ENCODE data around the gene FAM9B.
"Not testable (repeated sequence)": the region's sequence is repeated elsewhere in the genome, so short reads cannot be mapped to it uniquely, and the experiment has no call there.

Gene FAM9B

GRCh38 chrX:9033989-9034388 is at the start of gene FAM9B:
FAM9B (minus strand) TSS chrX:9034127; CDS start chrX:9032986, 1,141 bp downstream.
- DNase-seq: no peak

DNA sequence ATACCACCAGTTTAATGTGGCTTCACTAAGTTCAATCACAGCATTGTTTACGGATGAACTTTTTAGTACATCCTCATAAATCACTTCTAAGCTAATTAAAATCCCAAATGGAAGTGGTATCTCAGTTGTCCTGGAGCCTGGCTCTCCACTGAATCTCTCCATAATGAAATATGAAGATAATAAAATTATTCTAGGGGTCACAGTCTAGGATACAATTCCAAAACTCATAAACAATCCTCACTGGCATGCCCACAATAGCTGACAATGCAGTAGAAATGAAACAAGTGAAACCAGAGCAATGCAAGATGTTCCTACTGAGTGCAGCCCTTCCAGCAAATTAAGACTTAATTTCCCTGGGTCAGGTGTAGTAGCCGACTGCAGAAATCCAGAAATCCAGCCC is 47.3 kb upstream of the FAM9B start:
- no peak for DNase-seq

GRCh38 chrX:9074326-9074725 is 40.4 kb upstream of the FAM9B start:
- no peak for DNase-seq

DNA sequence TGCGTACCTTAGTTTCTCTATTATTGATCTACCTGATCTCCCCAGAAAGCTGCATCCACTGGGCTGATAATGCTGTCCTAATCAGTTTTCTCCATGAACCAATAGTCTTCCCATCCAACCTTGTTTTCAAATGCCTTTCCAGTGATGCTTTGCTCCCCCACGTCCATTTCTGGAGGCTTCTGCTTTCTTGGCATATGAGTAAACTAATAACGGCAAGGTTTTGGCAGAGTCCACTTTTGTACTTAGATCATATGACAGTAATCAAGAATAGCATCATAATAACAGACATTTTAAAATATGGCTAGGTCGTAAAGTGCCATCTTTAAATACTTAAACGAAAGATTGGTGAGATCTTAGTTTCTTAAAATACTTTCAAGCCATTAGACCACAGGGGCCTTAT is 38.4 kb upstream of the FAM9B start:
- no peak for DNase-seq

GRCh38 chrX:9071031-9071650 is 37.2 kb upstream of the FAM9B start:
- DNase-seq: no peak

- DNase-seq: no peak
Observed at GRCh38 chrX:9069573-9069972, 35.6 kb upstream of the FAM9B start.

- no peak for DNase-seq
Observed at GRCh38 chrX:9064694-9065093, 30.8 kb upstream of the FAM9B start.

DNA sequence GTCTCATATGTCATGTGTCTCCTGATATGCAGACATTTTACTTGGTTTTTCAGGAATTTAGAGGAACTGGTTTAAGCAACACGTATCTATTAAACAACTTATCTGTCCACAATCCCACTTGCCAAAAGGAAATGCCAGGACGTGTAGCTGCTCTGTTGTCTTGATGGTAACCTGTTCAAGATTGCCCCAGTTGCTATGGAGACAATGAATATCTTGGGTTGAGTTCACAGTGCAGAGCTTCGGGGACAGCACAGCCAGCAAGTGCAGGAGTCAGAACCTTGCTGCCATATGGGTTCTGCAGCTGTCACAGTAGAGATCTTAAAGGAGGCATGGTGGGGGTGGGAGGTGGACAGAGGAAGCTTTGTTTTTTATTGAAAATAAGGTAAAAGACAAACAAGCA is 28.7 kb upstream of the FAM9B start:
- DNase-seq: no peak

GRCh38 chrX:9055354-9055753 is 21.4 kb upstream of the FAM9B start:
- DNase-seq: no peak

- no peak for DNase-seq
Observed at GRCh38 chrX:9052081-9052480, 18.2 kb upstream of the FAM9B start.

DNA sequence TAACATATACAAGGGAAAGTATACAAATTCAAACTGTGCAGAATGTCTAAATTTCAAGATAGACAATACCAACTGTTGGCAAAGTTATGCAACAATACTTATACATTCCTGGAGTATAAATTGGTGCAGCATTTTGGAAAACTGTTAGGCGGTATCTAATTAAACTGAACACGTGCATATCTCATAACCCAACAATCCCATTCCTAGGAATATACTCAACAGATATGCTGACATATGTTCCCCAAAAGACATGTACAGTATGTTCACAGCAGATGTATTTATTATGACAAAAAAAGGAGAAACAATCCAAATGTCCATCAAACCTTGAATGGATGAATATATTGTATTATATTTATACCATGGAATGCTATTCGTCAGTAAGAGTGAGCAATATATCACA is 16.4 kb upstream of the FAM9B start:
- no peak for DNase-seq

- DNase-seq: no peak
Observed at GRCh38 chrX:9048801-9049200, 14.9 kb upstream of the FAM9B start.

- DNase-seq: no peak
Observed at GRCh38 chrX:9038244-9038643, 4.3 kb upstream of the FAM9B start.

GRCh38 chrX:9037296-9037695 is 3.4 kb upstream of the FAM9B start:
- DNase-seq: no peak

DNA sequence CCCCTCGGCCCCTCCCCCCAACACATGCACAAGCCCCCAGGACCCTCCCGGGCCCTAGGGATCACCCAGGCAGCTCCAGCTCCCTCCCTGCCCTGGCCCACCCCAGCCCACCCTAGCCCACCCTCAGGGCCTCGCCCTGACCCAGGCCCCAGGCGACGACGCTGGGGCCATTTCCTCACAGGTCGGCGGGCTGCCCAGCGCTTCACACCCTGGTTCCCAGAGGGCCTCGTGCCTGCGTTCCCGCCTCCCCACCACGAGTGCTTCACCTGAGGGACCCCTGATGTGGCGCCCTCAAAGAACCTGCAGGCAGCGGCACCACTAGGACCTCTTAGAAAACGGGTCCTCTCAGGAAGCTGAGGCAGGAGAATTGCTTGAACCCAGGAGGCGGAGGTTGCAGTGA is 341 bp downstream of the FAM9B start:
- no peak for DNase-seq

DNA sequence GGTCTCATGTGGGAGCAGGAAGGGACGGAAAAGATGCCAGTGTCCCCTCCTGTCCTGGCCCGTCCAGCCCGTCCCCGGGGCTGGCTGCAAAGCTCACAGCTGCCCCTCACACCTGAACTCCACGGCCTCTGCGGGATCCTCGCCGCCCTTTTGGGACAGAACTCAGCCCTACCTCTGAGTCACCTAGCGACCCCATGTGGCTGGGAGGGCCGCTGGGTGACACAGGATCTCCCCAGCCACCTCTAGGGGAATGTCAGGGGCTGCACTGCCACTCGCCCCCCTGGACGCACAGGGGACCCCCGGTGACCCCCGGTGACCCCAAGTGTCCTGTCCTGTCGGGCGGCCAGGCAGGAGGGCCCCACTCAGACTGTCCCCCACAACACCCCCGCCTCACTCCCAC is 748 bp downstream of the FAM9B start:
- DNase-seq: no peak

DNA sequence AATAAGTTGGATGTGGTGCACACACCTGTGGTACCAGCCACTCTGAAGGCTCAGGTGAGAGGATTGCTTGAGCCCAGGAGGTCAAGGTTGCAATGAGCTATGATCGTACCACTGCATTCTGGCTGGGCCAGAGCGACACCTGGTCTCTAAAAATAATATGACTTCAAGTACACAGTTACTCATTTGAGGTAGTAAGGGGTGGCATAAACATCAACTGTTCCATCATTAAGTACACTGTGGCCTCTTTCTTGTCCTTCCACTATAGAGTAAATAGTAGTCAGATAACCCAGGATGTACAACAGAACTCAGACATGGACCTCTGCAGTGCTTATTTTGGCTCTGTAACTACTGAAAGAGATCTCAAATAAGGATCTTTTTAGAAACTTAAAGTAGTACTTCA is 10.6 kb downstream of the FAM9B start:
- no peak for DNase-seq

DNA sequence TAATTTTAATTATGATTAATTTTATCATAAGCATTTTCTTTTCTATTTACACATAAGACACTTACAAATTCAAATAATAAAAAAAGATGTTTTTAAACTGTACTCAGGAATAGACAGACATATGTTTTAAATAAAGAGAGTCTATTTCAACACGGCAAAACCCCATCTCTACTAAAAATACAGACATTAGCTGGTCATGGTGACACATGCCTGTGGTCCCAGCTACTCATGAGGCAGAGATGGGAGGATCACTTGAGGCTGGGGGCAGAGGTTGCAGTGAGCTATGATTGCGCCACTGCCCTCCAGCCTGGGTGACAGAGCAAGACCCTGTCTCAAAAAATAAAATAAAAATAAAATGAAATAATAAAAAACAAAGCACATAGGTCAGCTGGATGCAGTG is 14.8 kb downstream of the FAM9B start:
- no peak for DNase-seq

DNA sequence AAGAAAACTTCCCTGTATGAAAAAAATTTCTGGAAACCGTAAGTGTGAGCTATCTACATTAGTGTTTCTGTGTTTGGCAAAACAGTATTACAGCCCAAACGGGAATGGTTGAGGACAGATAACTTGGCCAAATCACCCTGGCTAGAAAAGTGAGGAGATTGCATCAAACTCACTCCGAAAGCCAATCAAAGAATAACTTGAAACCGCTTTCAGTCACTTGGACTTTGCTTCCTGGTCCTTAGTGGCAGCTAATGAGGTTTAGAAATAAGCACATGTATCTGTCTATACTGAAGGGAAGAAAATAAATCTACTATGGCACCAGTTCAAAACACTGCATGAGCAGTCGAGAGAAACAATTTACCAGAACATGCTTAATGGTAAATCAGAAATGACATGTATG is 15.6 kb downstream of the FAM9B start:
- DNase-seq: not testable (repeated sequence)

DNA sequence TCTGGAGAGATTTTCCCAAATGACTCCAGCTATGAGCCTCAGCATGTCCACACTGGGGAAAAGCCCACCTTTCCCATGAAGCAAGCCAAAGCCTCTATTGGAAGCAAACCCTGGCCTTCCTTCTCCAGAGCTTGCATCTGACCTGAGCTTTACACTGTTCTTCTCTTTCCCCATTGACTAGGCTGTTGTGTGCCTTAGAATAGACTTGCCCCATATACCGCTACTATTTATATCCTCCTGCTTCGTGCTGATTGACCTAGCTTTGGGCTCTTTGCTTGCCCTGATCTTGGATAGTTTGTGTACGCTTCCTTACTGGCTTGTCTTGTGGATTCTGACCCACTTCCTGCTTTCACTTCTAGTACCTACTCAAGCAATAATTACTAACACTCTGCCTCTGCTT is 30.9 kb downstream of the FAM9B start:
- no peak for DNase-seq

GRCh38 chrX:8988446-8988845 is 45.5 kb downstream of the FAM9B start:
- DNase-seq: no peak

DNA sequence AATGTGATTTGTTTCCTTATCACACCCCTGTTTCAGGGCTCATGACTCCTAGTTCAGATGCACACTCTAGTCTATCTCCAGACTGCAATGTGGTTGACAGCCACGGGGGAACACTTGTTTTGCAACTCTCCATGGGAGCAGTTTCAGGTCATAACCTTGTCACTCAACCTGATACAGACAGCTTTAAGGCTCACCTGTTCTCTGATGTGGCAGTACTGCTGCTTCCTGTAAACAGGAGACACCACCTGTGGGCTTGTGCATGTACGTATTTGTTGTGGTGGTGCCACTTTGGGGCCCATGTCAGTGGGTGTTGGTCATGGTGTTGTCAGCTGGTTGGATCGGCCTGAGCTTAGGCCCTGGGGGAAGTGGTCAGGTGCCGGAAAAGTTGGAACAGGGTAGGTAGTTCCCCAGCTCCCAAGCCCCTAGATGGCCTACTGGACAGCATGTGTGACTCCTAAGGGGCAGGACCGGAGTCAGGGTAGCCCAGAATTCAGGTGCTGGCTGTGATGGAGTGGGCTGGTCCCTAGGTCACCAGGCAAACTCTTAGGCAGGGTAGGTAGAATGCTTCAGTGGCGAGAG is 46.2 kb downstream of the FAM9B start:
- peak; percentile 39 to 58 for DNase-seq

GRCh38 chrX:8984231-8984630 is 49.7 kb downstream of the FAM9B start:
- DNase-seq: no peak

DNA sequence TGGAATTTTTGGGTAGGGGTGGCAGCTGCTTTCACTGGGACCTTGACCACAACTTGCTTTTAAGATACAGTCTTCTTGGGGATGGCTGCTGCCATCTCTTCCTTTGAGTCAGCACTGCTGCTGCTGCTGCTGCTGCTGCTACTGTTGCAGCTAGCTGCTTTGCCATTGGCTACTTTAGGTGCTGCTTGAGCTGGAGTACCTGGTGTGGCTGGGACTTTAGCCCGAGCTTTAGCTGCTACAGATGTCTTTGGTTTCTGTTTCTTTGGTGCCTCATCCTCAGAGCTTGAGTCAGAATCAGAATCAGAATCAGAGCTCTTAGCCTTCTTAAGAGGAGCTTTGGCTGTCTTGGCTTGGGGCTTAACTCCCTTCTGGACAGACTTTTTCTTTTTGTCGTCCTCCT is 52.2 kb downstream of the FAM9B start:
- peak in 1 of 2 donors; percentile 6 for DNase-seq

GRCh38 chrX:8980756-8981155 is 53.2 kb downstream of the FAM9B start:
- DNase-seq: no peak

Data from CD4-positive, alpha-beta T cell treated with Interferon alpha-2 for 1 hour (primary cell).